ENCODE data around the gene PRCP. TPM values are rescaled to one million over a fixed set of nuclear protein-coding genes. Genes with fewer than 3 reads are reported as not detected.

The PRCP gene
- total RNA-seq, 1 experiment from 2014 or later, result 53.9 TPM

DNA sequence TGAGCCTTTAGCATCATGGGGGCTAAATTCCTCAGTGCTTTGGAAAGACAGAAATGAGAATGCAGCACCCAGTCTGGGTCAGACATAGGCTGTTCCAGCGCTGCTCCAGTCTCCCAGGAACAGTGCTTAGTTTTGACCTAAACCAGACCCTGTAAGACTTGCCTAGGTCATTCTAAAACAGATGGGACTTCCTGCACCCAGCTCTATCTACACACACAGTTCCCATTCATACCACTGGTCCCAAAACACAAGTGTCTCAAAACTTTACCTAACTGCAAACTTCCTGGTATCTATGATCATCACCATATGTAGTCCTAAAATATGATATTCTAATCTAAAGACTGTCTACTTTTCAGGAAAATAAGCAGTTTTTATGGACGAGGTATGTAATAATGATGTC, 37.9 kb downstream of the PRCP start (continued):
- TF ChIP-seq, protein P1, sequence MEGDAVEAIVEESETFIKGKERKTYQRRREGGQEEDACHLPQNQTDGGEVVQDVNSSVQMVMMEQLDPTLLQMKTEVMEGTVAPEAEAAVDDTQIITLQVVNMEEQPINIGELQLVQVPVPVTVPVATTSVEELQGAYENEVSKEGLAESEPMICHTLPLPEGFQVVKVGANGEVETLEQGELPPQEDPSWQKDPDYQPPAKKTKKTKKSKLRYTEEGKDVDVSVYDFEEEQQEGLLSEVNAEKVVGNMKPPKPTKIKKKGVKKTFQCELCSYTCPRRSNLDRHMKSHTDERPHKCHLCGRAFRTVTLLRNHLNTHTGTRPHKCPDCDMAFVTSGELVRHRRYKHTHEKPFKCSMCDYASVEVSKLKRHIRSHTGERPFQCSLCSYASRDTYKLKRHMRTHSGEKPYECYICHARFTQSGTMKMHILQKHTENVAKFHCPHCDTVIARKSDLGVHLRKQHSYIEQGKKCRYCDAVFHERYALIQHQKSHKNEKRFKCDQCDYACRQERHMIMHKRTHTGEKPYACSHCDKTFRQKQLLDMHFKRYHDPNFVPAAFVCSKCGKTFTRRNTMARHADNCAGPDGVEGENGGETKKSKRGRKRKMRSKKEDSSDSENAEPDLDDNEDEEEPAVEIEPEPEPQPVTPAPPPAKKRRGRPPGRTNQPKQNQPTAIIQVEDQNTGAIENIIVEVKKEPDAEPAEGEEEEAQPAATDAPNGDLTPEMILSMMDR (IDR thresholded peaks at IDR 0.05), result no peak
- TF ChIP-seq ATF3 (CRISPR knock-in tag; conservative IDR thresholded peaks at IDR 0.05) (no peak), ZNF232 (CRISPR knock-in tag; IDR thresholded peaks at IDR 0.05) (no peak), GTF2I (CRISPR knock-in tag; conservative IDR thresholded peaks at IDR 0.05) (no peak), ATF1 (CRISPR knock-in tag; IDR thresholded peaks at IDR 0.05) (no peak)
- TF ChIP-seq, protein P2, sequence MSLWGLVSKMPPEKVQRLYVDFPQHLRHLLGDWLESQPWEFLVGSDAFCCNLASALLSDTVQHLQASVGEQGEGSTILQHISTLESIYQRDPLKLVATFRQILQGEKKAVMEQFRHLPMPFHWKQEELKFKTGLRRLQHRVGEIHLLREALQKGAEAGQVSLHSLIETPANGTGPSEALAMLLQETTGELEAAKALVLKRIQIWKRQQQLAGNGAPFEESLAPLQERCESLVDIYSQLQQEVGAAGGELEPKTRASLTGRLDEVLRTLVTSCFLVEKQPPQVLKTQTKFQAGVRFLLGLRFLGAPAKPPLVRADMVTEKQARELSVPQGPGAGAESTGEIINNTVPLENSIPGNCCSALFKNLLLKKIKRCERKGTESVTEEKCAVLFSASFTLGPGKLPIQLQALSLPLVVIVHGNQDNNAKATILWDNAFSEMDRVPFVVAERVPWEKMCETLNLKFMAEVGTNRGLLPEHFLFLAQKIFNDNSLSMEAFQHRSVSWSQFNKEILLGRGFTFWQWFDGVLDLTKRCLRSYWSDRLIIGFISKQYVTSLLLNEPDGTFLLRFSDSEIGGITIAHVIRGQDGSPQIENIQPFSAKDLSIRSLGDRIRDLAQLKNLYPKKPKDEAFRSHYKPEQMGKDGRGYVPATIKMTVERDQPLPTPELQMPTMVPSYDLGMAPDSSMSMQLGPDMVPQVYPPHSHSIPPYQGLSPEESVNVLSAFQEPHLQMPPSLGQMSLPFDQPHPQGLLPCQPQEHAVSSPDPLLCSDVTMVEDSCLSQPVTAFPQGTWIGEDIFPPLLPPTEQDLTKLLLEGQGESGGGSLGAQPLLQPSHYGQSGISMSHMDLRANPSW (CRISPR knock-in tag; conservative IDR thresholded peaks at IDR 0.05; ENCODE audit: low read depth), result no peak

DNA sequence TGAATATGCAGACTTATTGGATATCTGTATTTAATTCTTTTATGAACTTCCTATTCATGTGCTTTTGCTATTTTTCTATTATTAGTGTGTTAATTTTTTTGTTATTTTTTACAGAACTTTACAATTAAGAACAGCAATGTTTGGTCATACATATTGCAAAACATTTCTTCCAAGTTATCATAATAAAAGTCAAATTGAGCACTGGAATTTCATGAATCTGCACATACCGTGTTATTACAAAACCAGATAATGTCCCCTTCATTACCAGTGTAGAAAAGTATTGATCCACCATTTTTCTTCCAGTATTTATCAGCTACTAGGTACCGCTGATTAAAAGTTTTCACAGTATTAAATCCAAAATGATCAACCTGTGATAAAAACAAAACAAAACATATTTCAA, 40.5 kb downstream of the PRCP start:
- ATAC-seq, result no peak
- POLR2A ChIA-PET, result no interaction called here
- peaks cover 4% of the 10 kb centered on the region for H3K9me3 Mint-ChIP-seq

More for the DNA sequence above, 40.5 kb downstream of the PRCP start:
- CTCF ChIA-PET, result no interaction called here
- no peak for DNase-seq (ENCODE audit: low spot score)
- Mint-ChIP-seq H3K27ac (no peak overlapping the region), H3K36me3 (no peaks in the 10 kb centered on the region), H3K4me3 (no peak overlapping the region), H3K4me1 (peaks cover 5% of the 10 kb centered on the region), H3K27me3 (ENCODE audit: low read depth) (no peaks in the 10 kb centered on the region)
- TF ChIP-seq MYBL2 (CRISPR knock-in tag; IDR thresholded peaks at IDR 0.05), result no peak
- TF ChIP-seq SMAD3 (CRISPR knock-in tag; IDR thresholded peaks at IDR 0.05; ENCODE audit: borderline replicate concordance), result no peak
- no peak for TF ChIP-seq CREB1 (CRISPR knock-in tag; IDR thresholded peaks at IDR 0.05)
- no peak for TF ChIP-seq ATF2 (CRISPR knock-in tag; IDR thresholded peaks at IDR 0.05; ENCODE audit: borderline replicate concordance, low read depth)
- no peak for TF ChIP-seq ATF3 (CRISPR knock-in tag; conservative IDR thresholded peaks at IDR 0.05)
- TF ChIP-seq SOX15 (CRISPR knock-in tag; IDR thresholded peaks at IDR 0.05), result no peak
- no peak for TF ChIP-seq NFE2L1 (CRISPR knock-in tag; IDR thresholded peaks at IDR 0.05)
- no peak for TF ChIP-seq GRHL2 (CRISPR knock-in tag; IDR thresholded peaks at IDR 0.05; ENCODE audit: insufficient replicate concordance, severe bottlenecking)
- no peak for TF ChIP-seq ZNF532 (CRISPR knock-in tag; IDR thresholded peaks at IDR 0.05; ENCODE audit: borderline replicate concordance)
- no peak for TF ChIP-seq ZBTB21 (CRISPR knock-in tag; IDR thresholded peaks at IDR 0.05; ENCODE audit: borderline replicate concordance)
- no peak for TF ChIP-seq GTF2I (CRISPR knock-in tag; conservative IDR thresholded peaks at IDR 0.05)
- TF ChIP-seq ZNF263 (CRISPR knock-in tag; IDR thresholded peaks at IDR 0.05; ENCODE audit: low read depth), result no peak
- TF ChIP-seq E2F5 (CRISPR knock-in tag; IDR thresholded peaks at IDR 0.05), result no peak
- TF ChIP-seq ZNF423 (CRISPR knock-in tag; IDR thresholded peaks at IDR 0.05), result no peak
- TF ChIP-seq SMAD4 (CRISPR knock-in tag; IDR thresholded peaks at IDR 0.05), result no peak
- TF ChIP-seq IRF2 (CRISPR knock-in tag; IDR thresholded peaks at IDR 0.05; ENCODE audit: borderline replicate concordance, low read depth), result no peak
- TF ChIP-seq MAX (CRISPR knock-in tag; IDR thresholded peaks at IDR 0.05), result no peak
